Sigmoid colon (tissue), 7 donors: ENCODE data around the gene ACOXL. TPM values are rescaled to one million over a fixed set of nuclear protein-coding genes. Genes with fewer than 3 reads are reported as not detected.

Experiments used
- DNase-seq: peaks from one replicate; pipeline ENCODE4 v3.0.0-alpha.2; 2019
- H3K27ac ChIP-seq, 4 donors: fragments of 200-600 bp; sonication (generic); one replicate each; pipeline ENCODE4 v1.5.1; 2016 to 2019; ENCODE audit warnings: mild to moderate bottlenecking in 1 of 4
- H3K27me3 ChIP-seq, 3 donors: fragments of 200-600 bp; sonication (generic); one replicate each; pipeline ENCODE4 v1.5.1; 2019; ENCODE audit warnings: mild to moderate bottlenecking in 1 of 3
- H3K36me3 ChIP-seq, 4 donors: fragments of 200-600 bp; sonication (generic); one replicate each; pipeline ENCODE4 v1.5.1; 2016 to 2019
- H3K4me1 ChIP-seq, 4 donors: fragments of 200-600 bp; sonication (generic); one replicate each; pipeline ENCODE4 v1.5.1; 2017 to 2019
- H3K4me3 ChIP-seq, 4 donors: fragments of 200-600 bp; sonication (generic); one replicate each; pipeline ENCODE4 v1.5.1; 2017 to 2019; ENCODE audit warnings: mild to moderate bottlenecking in 2 of 4, moderate library complexity in 1 of 4
- H3K9me3 ChIP-seq, 4 donors: fragments of 200-600 bp in 3 of 4; sonication (generic) in 3 of 4; one replicate each; pipeline versions ENCODE4 v1.5.1 to v1.6.1; 2013 to 2019
- CTCF ChIP-seq, 4 experiments: fragments of 450-650 bp in 3 of 4; fragments of 200-600 bp in 1 of 4; IDR thresholded peaks; one replicate each; pipeline ENCODE4 v1.5.1; 2016 to 2019; ENCODE audit warnings: antibody characterized with exemption in 4 of 4, mild to moderate bottlenecking in 3 of 4, moderate library complexity in 2 of 4
- EP300 ChIP-seq, 4 donors: sonication (generic); formaldehyde crosslinking; IDR thresholded peaks; one replicate each; pipeline ENCODE4 v1.6.1; 2017; ENCODE audit warnings: antibody characterized with exemption in 4 of 4
- POLR2A ChIP-seq, 2 donors: fragments of 450-650 bp; IDR thresholded peaks; one replicate each; pipeline ENCODE4 v1.6.1; 2016; ENCODE audit warnings: antibody characterized with exemption in 2 of 2, mild to moderate bottlenecking in 2 of 2, moderate library complexity in 2 of 2
- POLR2AphosphoS5 ChIP-seq, 4 donors: sonication (generic); formaldehyde crosslinking; IDR thresholded peaks; one replicate each; pipeline ENCODE4 v1.6.1; 2017; ENCODE audit warnings: antibody characterized with exemption in 4 of 4
- WGBS, 2 donors: extraction: QIAGEN DNeasy Blood & Tissue Kit; methylation state at CpG; one replicate each; pipeline ENCODE4 v1.1.7; 2013; 5-methylcytosine and 5-hydroxymethylcytosine counted together
- intact Hi-C: fragments of 100-400 bp; cut with DNase I; formaldehyde crosslinking; loops from one replicate; pipeline ENCODE4 v1.15.1; 2023
- polyA plus RNA-seq, 3 donors: library from polyadenylated mRNA; stranded (reverse); fragments of 200-250 nt; gene quantifications; one replicate each; pipeline ENCODE4 v1.2.3, GENCODE V29; 2013
- total RNA-seq, 4 donors: library from RNA; depleted of rRNA; stranded (reverse); fragments of >200 nt; gene quantifications; one replicate each; pipeline ENCODE4 v1.1.0, GENCODE V29; 2016
- donor health status: healthy with polysubstance abuse.
- donor health status: Bipolar disorder and iron deficiency.
- donor health status: healthy.

The ACOXL gene
- total and polyA plus RNA-seq, 7 donors, result 0.45 TPM; not detected in 6

- no peaks in the 10 kb centered on the region for H3K27me3 ChIP-seq
- WGBS, 2 donors, result 86 to 92% methylated on average over 1 of the region's 1 CpG
- intact Hi-C loops, result no loop called here
- H3K4me3 ChIP-seq, result no peak overlapping the region
- peaks cover 0 to 8% (median 0%) of the 10 kb centered on the region in 4 donors for H3K9me3 ChIP-seq
- H3K36me3 ChIP-seq, result no peaks in the 10 kb centered on the region
- TF ChIP-seq POLR2A (IDR thresholded peaks at IDR 0.05), result no peak
- TF ChIP-seq POLR2AphosphoS5 (IDR thresholded peaks at IDR 0.05), result no peak
- TF ChIP-seq CTCF (IDR thresholded peaks at IDR 0.05), result no peak
- TF ChIP-seq EP300 (IDR thresholded peaks at IDR 0.05), result no peak
- DNase-seq, result no peak
- no peak overlapping the region for H3K27ac ChIP-seq
- no peaks in the 10 kb centered on the region for H3K4me1 ChIP-seq
Measured at GRCh38 chr2:110919738-110920137, 187.4 kb downstream of the ACOXL start.

DNA sequence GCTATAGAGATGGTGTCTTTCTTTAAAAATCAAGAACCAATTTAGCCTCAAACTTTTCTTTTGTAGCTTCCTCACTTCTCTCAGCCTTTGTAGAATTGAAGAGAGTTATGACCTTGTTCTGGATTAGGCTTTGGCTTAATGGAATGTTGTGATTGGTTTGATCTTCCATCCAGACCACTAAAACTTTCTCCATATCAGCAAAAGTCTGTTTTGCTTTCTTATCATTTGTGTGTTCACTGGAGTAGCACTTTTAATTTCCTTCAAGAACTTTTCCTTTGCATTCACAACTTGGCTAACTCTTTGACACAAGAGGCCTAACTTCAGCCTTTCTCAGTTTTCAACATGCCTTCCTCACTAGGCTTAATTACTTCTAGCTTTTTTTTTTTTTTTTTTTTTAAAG, 193.1 kb downstream of the ACOXL start:
- intact Hi-C loops, result no loop called here
- Histone ChIP-seq H3K27ac (no peak overlapping the region), H3K36me3 (no peaks in the 10 kb centered on the region), H3K27me3 (no peaks in the 10 kb centered on the region), H3K9me3 (peaks cover 0 to 11% (median 0%) of the 10 kb centered on the region in 4 donors), H3K4me3 (no peak overlapping the region), H3K4me1 (no peaks in the 10 kb centered on the region)
- DNase-seq, result no peak
- TF ChIP-seq POLR2AphosphoS5 (IDR thresholded peaks at IDR 0.05) (no peak), CTCF (IDR thresholded peaks at IDR 0.05) (no peak), POLR2A (IDR thresholded peaks at IDR 0.05) (no peak), EP300 (IDR thresholded peaks at IDR 0.05) (no peak)

- WGBS, 2 donors, result 92 to 93% methylated on average over 3 of the region's 3 CpGs
- H3K9me3 ChIP-seq, result peaks cover 0 to 13% (median 0%) of the 10 kb centered on the region in 4 donors
- no peak for TF ChIP-seq POLR2A (IDR thresholded peaks at IDR 0.05)
- TF ChIP-seq POLR2AphosphoS5 (IDR thresholded peaks at IDR 0.05), result no peak
- TF ChIP-seq EP300 (IDR thresholded peaks at IDR 0.05), result no peak
- no peak for TF ChIP-seq CTCF (IDR thresholded peaks at IDR 0.05)
- no peaks in the 10 kb centered on the region for H3K36me3 ChIP-seq
- H3K27ac ChIP-seq, result no peak overlapping the region
- intact Hi-C loops, result no loop called here
- H3K4me1 ChIP-seq, result no peaks in the 10 kb centered on the region
- DNase-seq, result no peak
- no peak overlapping the region for H3K4me3 ChIP-seq
- H3K27me3 ChIP-seq, result no peaks in the 10 kb centered on the region
Measured at GRCh38 chr2:110927526-110927925, 195.2 kb downstream of the ACOXL start.

DNA sequence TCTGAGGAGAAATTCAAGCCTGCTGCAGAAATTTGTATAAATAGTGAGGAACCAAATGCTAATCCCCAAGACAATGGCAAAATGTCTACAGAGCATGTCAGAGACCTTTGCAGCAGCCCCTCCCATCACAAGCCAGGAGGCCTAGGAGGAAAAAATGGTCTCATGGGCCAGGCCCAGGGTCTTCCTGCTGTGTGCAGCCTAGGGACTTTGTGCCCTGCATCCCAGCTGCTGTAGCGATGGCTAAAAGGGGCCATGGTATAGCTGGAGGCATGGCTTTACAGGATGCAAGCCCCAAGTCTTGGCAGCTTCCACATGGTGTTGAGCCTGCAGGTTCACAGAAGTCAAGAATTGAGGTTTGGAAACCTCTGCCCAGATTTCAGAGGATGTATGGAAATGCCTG, 197.2 kb downstream of the ACOXL start:
- intact Hi-C loops, result no loop called here
- no peak for DNase-seq
- H3K4me1 ChIP-seq, result no peaks in the 10 kb centered on the region
- no peak overlapping the region for H3K4me3 ChIP-seq
- H3K9me3 ChIP-seq, result peaks cover 0 to 13% (median 0%) of the 10 kb centered on the region in 4 donors
- H3K27me3 ChIP-seq, result no peaks in the 10 kb centered on the region
- no peaks in the 10 kb centered on the region for H3K36me3 ChIP-seq
- no peak for TF ChIP-seq CTCF (IDR thresholded peaks at IDR 0.05)
- no peak for TF ChIP-seq EP300 (IDR thresholded peaks at IDR 0.05)
- 97% methylated on average over 1 of the region's 1 CpG for WGBS, 2 donors
- no peak overlapping the region for H3K27ac ChIP-seq

DNA sequence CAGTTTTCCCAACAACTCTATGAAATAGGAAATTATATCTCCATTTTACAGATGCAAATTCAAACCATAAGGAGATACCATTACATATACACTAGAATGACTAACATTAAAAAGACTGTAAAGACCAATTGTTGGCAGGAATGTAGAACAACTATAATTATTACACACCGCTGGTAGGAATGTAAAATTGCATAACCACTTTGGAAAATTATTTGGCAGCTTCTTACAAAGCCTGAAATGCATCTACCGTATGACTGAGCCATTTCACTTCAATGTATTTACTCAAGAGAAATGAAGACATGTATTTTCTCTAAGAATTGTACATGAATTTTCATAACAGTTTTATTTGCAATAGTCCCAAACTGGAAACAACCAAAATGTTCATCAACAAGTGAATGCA, 199.3 kb downstream of the ACOXL start:
- H3K27me3 ChIP-seq, result no peaks in the 10 kb centered on the region
- no peak overlapping the region for H3K27ac ChIP-seq
- 75 to 82% methylated on average over 2 of the region's 2 CpGs for WGBS, 2 donors
- no peak for DNase-seq
- H3K9me3 ChIP-seq, result peaks cover 0 to 13% (median 0%) of the 10 kb centered on the region in 4 donors
- H3K36me3 ChIP-seq, result no peaks in the 10 kb centered on the region
- TF ChIP-seq POLR2A (IDR thresholded peaks at IDR 0.05), result no peak
- TF ChIP-seq POLR2AphosphoS5 (IDR thresholded peaks at IDR 0.05), result no peak
- TF ChIP-seq EP300 (IDR thresholded peaks at IDR 0.05), result no peak
- no peak for TF ChIP-seq CTCF (IDR thresholded peaks at IDR 0.05)
- no peaks in the 10 kb centered on the region for H3K4me1 ChIP-seq
- intact Hi-C loops, result no loop called here
- H3K4me3 ChIP-seq, result no peak overlapping the region
